H9 (cell line): ENCODE data around the gene NSUN6. TPM values are rescaled to one million over a fixed set of nuclear protein-coding genes. Genes with fewer than 3 reads are reported as not detected.

Experiments
- DNase-seq: peaks from one replicate; pipeline ENCODE4 v3.0.0-alpha.2; 2017
- H2AFZ ChIP-seq: one replicate; pipeline ENCODE4 v1.6.1; 2013; ENCODE audit warnings: mild to moderate bottlenecking, low read length, control low read depth, moderate library complexity
- H2AK5ac ChIP-seq: 2 replicates; pipeline ENCODE4 v1.6.1; 2013; ENCODE audit warnings: low read length, control low read depth, mixed read lengths; ENCODE audit not compliant: insufficient read length
- H2BK120ac ChIP-seq: one replicate; pipeline ENCODE4 v1.6.1; 2013; ENCODE audit warnings: low read depth, mild to moderate bottlenecking, low read length, control low read depth, inconsistent platforms; ENCODE audit not compliant: poor library complexity, severe bottlenecking
- H2BK12ac ChIP-seq: 2 replicates; pipeline ENCODE4 v1.6.1; 2013; ENCODE audit warnings: low read length, control low read depth, mixed read lengths, low read depth; ENCODE audit not compliant: insufficient read length
- H2BK15ac ChIP-seq: 2 replicates; pipeline ENCODE4 v1.6.1; 2013; ENCODE audit warnings: low read depth, low read length, control low read depth
- H2BK20ac ChIP-seq: one replicate; pipeline ENCODE4 v1.6.1; 2013; ENCODE audit warnings: low read depth, mild to moderate bottlenecking, low read length, control low read depth, inconsistent platforms; ENCODE audit not compliant: poor library complexity, severe bottlenecking
- H2BK5ac ChIP-seq: 2 replicates; pipeline ENCODE4 v1.6.1; 2013; ENCODE audit warnings: low read length, control low read depth, mixed read lengths; ENCODE audit not compliant: insufficient read length
- H3K14ac ChIP-seq: 2 replicates; pipeline ENCODE4 v1.6.1; 2013; ENCODE audit warnings: low read length, control low read depth; ENCODE audit not compliant: insufficient read depth
- H3K18ac ChIP-seq: 2 replicates; pipeline ENCODE4 v1.6.1; 2013; ENCODE audit warnings: low read depth, mild to moderate bottlenecking, mixed read lengths, low read length, control low read depth; ENCODE audit not compliant: insufficient read length
- H3K23ac ChIP-seq: 2 replicates; pipeline ENCODE4 v1.6.1; 2013; ENCODE audit warnings: low read length, control low read depth, mixed read lengths, low read depth; ENCODE audit not compliant: insufficient read length
- H3K23me2 ChIP-seq: 2 replicates; pipeline ENCODE4 v1.6.1; 2013; ENCODE audit warnings: low read depth, mild to moderate bottlenecking, mixed read lengths, low read length, control low read depth; ENCODE audit not compliant: insufficient read length, poor library complexity, severe bottlenecking
- H3K27ac ChIP-seq: 2 replicates; pipeline ENCODE4 v1.5.1; 2013; ENCODE audit warnings: low read length, control low read depth, mixed read lengths, low read depth; ENCODE audit not compliant: insufficient read length
- H3K27me3 ChIP-seq: 2 replicates; pipeline ENCODE4 v1.6.1; 2013; ENCODE audit warnings: low read length, control low read depth, inconsistent platforms; ENCODE audit not compliant: insufficient read depth
- H3K4ac ChIP-seq: 2 replicates; pipeline ENCODE4 v1.6.1; 2013; ENCODE audit warnings: low read depth, mild to moderate bottlenecking, control low read depth, inconsistent platforms, low read length, moderate library complexity
- H3K4me1 ChIP-seq: 2 replicates; pipeline ENCODE4 v1.6.1; 2013; ENCODE audit warnings: low read length, control low read depth, inconsistent platforms; ENCODE audit not compliant: insufficient read depth
- H3K4me2 ChIP-seq: 2 replicates; pipeline ENCODE4 v1.6.1; 2013; ENCODE audit warnings: low read length, control low read depth, mixed read lengths; ENCODE audit not compliant: insufficient read length, insufficient read depth
- H3K56ac ChIP-seq: 2 replicates; pipeline ENCODE4 v1.6.1; 2013; ENCODE audit warnings: low read depth, mild to moderate bottlenecking, mixed read lengths, low read length, control low read depth; ENCODE audit not compliant: insufficient read length
- H3K79me1 ChIP-seq: 2 replicates; pipeline ENCODE4 v1.6.1; 2013; ENCODE audit warnings: low read depth, mild to moderate bottlenecking, moderate library complexity, low read length, control low read depth, inconsistent platforms; ENCODE audit not compliant: insufficient read depth, poor library complexity, severe bottlenecking
- H3K79me2 ChIP-seq: 2 replicates; pipeline ENCODE4 v1.6.1; 2013; ENCODE audit warnings: low read length, control low read depth, inconsistent platforms; ENCODE audit not compliant: insufficient read depth
- H3K9ac ChIP-seq: 2 replicates; pipeline ENCODE4 v1.6.1; 2013; ENCODE audit warnings: low read length, control low read depth, mixed read lengths; ENCODE audit not compliant: insufficient read length; ENCODE audit errors: extremely low read depth
- H3K9me3 ChIP-seq: one replicate; pipeline ENCODE4 v1.6.1; 2013; ENCODE audit warnings: low read depth, low read length, inconsistent platforms; ENCODE audit not compliant: control insufficient read depth
- H3T11ph ChIP-seq: one replicate; pipeline ENCODE4 v1.6.1; 2013; ENCODE audit warnings: mild to moderate bottlenecking, low read length, control low read depth, inconsistent platforms
- H4K20me1 ChIP-seq: one replicate; pipeline ENCODE4 v1.6.1; 2013; ENCODE audit not compliant: control insufficient read depth, insufficient read length, insufficient read depth
- H4K5ac ChIP-seq: 2 replicates; pipeline ENCODE4 v1.6.1; 2013; ENCODE audit warnings: low read depth, mild to moderate bottlenecking, mixed read lengths, low read length, control low read depth; ENCODE audit not compliant: insufficient read length
- H4K8ac ChIP-seq: replicated peaks from 2 replicates; pipeline ENCODE4 v1.6.1; 2013; ENCODE audit warnings: low read length, control low read depth, mixed read lengths, low read depth; ENCODE audit not compliant: insufficient read length
- H4K91ac ChIP-seq: 2 replicates; pipeline ENCODE4 v1.6.1; 2013; ENCODE audit warnings: low read depth, mild to moderate bottlenecking, moderate library complexity, mixed read lengths, low read length, control low read depth; ENCODE audit not compliant: insufficient read length
- H3K27ac Mint-ChIP-seq, 3 experiments: 2 replicates in 2 of 3; 3 replicates in 1 of 3; pipeline ENCODE4 v1.8.0; 2020 to 2021; ENCODE audit warnings: mixed read lengths in 3 of 3, mild to moderate bottlenecking in 1 of 3, moderate library complexity in 1 of 3
- H3K27me3 Mint-ChIP-seq: 2 replicates; pipeline ENCODE4 v1.8.0; 2021; ENCODE audit warnings: low read depth, mild to moderate bottlenecking, moderate library complexity, mixed read lengths
- H3K36me3 Mint-ChIP-seq, 3 experiments: 2 replicates in 2 of 3; 3 replicates in 1 of 3; pipeline ENCODE4 v1.8.0; 2020 to 2021; ENCODE audit warnings: low read depth in 3 of 3, mixed read lengths in 3 of 3; ENCODE audit not compliant: insufficient read depth in 1 of 3
- H3K4me1 Mint-ChIP-seq, 2 experiments: 2 replicates each; pipeline ENCODE4 v1.8.0; 2020; ENCODE audit warnings: mixed read lengths in 2 of 2
- H3K4me3 Mint-ChIP-seq, 2 experiments: 2 replicates in 1 of 2; 3 replicates in 1 of 2; pipeline ENCODE4 v1.8.0; 2020 to 2021; ENCODE audit warnings: mild to moderate bottlenecking in 2 of 2, mixed read lengths in 2 of 2, moderate library complexity in 1 of 2
- H3K9me3 Mint-ChIP-seq, 2 experiments: 2 replicates in 1 of 2; 3 replicates in 1 of 2; pipeline ENCODE4 v1.8.0; 2020; ENCODE audit warnings: mild to moderate bottlenecking in 2 of 2, mixed read lengths in 2 of 2, moderate library complexity in 1 of 2
- WGBS: extraction: QIAGEN DNeasy Blood & Tissue Kit; methylation state at CpG from one replicate; pipeline ENCODE4 v1.1.7; 2013; ENCODE audit warnings: missing lambda C conversion rate, low lambda C conversion rate, mixed read lengths; ENCODE audit not compliant: insufficient read length; ENCODE audit errors: extremely low coverage; 5-methylcytosine and 5-hydroxymethylcytosine counted together
- total RNA-seq: library from RNA; stranded (reverse); gene quantifications from 2 replicates; pipeline ENCODE4 v1.2.1, GENCODE V29; 2021
- TF ChIP-seq, protein P1 (sequence below): fragments of 200-600 bp; sonication (generic); conservative IDR thresholded peaks from 3 replicates; pipeline ENCODE4 v1.8.0; 2021; ENCODE audit warnings: antibody characterized with exemption, mild to moderate bottlenecking

NSUN6 gene
- total RNA-seq, 1 experiment from 2014 or later, result 11.9 TPM

DNA sequence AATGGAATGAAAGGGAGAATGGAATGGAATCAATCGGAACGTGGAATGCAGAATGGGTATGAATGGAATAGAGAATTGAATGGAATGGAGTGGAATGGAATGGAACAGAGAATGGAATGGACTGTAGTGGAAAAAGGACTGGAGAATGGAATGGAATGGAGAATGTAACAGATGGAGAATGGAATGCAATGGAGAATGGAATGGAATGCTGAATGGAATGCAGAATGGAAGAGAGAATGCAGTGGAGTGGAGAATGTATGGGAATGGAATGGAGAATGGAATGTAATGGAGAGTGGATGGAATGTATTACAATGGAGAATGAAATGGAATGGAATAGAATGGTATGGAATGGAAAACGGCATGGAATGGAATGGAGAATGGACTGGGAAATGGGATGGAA lies 96.9 kb downstream of the NSUN6 start:
- Histone ChIP-seq H4K91ac (no peak overlapping the region), H3K79me2 (no peaks in the 10 kb centered on the region), H4K20me1 (no peaks in the 10 kb centered on the region), H2BK20ac (no peak overlapping the region), H3K4me2 (no peak overlapping the region), H3K9ac (no peak overlapping the region), H4K5ac (no peak overlapping the region), H2BK5ac (no peak overlapping the region), H3K18ac (no peak overlapping the region), H3K4me1 (no peaks in the 10 kb centered on the region), H3K27me3 (no peaks in the 10 kb centered on the region), H2BK15ac (no peak overlapping the region), H3K9me3 (peaks cover 72% of the 10 kb centered on the region), H2AFZ (no peak overlapping the region), H3K56ac (no peak overlapping the region), H3T11ph (no peak overlapping the region), H3K79me1 (no peaks in the 10 kb centered on the region), H2AK5ac (no peak overlapping the region), H3K23ac (no peak overlapping the region), H3K23me2 (no peaks in the 10 kb centered on the region), H2BK120ac (no peak overlapping the region), H2BK12ac (no peak overlapping the region), H3K27ac (no peak overlapping the region), H3K14ac (no peak overlapping the region), H4K8ac (no peak overlapping the region), H3K4ac (no peak overlapping the region)
- Mint-ChIP-seq H3K9me3 (no peaks in the 10 kb centered on the region), H3K27ac (no peak overlapping the region), H3K27me3 (no peaks in the 10 kb centered on the region), H3K4me3 (no peak overlapping the region), H3K36me3 (peaks cover 4 to 13% (median 6%) of the 10 kb centered on the region in 3 experiments; a peak in 5 of 7 replicates), H3K4me1 (no peaks in the 10 kb centered on the region)
- WGBS, result 100% methylated on average over 3 of the region's 3 CpGs
- TF ChIP-seq, protein P1, sequence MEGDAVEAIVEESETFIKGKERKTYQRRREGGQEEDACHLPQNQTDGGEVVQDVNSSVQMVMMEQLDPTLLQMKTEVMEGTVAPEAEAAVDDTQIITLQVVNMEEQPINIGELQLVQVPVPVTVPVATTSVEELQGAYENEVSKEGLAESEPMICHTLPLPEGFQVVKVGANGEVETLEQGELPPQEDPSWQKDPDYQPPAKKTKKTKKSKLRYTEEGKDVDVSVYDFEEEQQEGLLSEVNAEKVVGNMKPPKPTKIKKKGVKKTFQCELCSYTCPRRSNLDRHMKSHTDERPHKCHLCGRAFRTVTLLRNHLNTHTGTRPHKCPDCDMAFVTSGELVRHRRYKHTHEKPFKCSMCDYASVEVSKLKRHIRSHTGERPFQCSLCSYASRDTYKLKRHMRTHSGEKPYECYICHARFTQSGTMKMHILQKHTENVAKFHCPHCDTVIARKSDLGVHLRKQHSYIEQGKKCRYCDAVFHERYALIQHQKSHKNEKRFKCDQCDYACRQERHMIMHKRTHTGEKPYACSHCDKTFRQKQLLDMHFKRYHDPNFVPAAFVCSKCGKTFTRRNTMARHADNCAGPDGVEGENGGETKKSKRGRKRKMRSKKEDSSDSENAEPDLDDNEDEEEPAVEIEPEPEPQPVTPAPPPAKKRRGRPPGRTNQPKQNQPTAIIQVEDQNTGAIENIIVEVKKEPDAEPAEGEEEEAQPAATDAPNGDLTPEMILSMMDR, result no peak
- no peak for DNase-seq
